ELF-1 (cell line): ENCODE results near the gene USP46.
A peak's percentile ranks its signal among the peaks of the same experiment; 100 is the strongest.

Source experiments
- DNase-seq: peaks from one replicate; pipeline ENCODE4 v3.0.0-alpha.2; 2016; ENCODE audit warnings: low read depth, low spot score

USP46 gene

GRCh38 chr4:52621567-52621966 is 37.5 kb downstream of the USP46 start:
- DNase-seq = no peak

GRCh38 chr4:52619591-52619931 is 39.5 kb downstream of the USP46 start:
- DNase-seq = no peak

DNA sequence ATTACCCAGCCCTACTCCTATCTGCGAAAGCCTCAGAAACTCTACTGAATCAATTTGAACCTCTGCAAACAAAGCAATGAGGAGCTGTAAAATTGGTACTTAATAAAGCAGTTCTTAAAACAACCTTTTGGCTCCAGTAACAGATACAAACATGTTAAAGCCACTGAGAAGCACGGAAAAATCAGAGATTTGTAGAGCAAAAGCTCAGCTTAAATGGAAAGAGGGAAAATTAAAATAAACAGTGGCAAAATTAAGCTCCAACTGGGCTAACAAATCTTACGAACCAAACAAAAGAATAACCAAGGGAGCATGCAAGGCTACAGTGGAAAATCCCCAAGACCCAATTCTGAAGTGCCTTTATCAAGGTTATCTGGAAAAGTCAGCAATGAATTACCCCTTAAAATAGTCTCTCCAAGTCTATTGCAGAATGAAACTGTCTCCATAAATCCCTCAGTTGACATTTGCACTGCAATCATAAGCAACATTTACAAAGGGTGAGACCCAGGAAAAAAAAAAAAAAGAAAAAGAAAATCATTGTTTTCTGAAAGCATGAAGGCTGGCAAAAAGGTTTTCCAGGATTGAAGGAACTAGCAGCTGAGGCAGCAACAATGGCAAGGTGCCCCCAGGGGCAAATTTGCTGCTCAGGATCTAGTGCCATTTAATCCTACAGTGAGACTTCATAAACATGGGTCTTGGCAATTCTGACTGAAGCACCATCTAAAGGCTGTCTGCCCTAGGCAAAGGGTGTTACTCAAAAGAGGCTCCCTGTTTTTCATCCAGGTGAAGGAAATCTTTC is 40.1 kb downstream of the USP46 start:
- DNase-seq = peak; percentile 65

- DNase-seq = no peak
These were observed 41.6 kb downstream of the USP46 start for GRCh38 chr4:52617336-52618020.

GRCh38 chr4:52614241-52614640 is 44.9 kb downstream of the USP46 start:
- no peak for DNase-seq

GRCh38 chr4:52612341-52612740 is 46.8 kb downstream of the USP46 start:
- DNase-seq = peak; percentile 38

GRCh38 chr4:52611030-52611555 is 48.0 kb downstream of the USP46 start:
- no peak for DNase-seq

- no peak for DNase-seq
These were observed 52.4 kb downstream of the USP46 start for GRCh38 chr4:52606726-52607125.

DNA sequence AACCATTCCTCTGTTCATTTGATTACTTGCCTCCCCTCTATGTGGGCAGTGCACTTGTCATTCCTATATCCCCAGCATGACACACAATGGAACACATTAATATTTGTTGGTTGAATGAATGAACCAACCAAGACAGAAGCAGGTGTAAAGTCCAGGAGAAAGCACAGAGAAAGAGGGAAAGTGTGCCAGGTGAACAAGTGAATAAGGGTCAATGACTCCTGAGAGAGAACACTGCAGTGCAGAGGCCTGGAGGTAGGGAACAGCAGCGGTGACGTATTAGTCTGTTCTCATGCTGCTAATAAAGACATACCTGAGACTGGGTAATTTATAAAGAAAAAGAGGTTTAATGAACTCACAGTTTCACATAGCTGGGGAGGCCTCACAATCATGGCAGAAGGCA is 53.1 kb downstream of the USP46 start:
- DNase-seq = no peak

- no peak for DNase-seq
These were observed 54.9 kb downstream of the USP46 start for GRCh38 chr4:52604215-52604614.

GRCh38 chr4:52600275-52600674 is 58.8 kb downstream of the USP46 start:
- no peak for DNase-seq

DNA sequence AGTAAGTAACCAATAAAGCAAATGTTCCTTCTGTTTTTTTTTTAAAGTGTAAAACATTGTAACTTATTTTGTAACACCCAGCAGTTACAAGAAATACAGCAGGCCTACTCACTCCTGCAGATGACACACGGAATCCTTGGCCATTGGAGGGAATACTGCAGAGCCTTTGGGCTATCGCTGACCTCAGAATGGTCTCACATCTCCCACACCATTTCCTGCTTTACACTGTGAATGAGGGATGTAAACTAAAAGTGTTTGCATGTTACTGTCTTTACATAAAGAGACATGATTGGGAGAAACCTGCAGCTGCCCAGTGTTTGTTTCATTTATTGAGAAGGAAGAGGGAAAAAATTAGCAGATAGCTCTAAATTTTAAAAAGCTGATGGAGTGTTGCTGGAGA is 64.1 kb downstream of the USP46 start:
- DNase-seq = no peak

DNA sequence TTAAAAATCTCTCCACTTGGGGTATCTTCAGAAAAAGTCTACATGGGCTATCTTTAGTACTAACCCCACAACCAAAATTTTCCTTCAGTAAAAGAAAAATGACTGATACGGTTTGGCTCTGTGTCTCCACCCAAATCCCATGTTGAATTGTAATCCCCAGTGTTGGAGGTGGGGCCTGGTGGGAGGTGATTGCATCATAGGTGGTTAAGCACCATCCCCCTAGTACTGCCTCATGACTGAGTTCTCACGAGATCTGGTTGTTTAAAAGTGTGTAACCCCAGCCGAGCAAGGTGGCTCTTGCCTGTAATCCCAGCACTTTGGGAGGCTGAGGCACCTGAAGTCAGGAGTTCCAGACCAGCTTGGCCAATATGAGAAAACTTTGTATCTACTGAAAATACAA is 66.8 kb downstream of the USP46 start:
- no peak for DNase-seq

DNA sequence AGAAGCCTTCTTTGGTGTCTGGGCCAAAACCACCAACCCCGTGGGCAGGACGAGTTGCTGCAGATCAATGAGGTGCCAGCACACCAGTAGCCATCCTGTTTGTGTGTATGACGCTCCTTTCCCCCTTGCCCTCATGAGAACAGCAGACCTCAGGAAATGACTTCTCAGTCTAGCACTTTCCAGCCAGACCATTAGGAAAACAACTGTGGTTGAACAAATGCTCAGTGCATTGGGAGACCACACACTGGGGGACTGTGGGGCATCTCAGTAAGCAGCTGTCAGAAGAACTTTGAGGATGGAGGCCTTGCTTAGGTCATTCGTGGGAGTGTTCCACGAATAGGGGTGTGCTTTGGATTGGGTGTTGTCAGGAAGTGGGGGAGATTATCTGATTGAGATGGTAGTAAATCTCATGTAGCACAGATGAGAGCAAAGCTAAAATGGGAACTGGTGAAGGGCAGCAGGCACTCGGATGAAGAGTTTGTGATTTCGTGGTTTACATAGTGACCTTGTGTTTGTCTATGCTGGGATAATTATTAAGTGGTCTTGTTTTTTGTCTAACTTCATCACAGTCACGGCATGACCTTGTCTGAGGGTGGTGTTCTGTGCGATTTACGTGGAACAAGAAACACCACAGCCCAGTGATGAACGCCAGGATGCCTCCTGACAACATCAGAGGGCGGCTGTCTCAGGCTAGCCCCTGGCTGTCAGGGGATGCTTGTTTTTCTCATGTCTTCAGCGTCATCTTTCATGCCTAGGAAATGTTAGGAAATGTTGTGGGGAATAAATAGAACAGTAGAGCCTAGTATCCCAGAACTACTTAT is 70.1 kb downstream of the USP46 start:
- DNase-seq = no peak

DNA sequence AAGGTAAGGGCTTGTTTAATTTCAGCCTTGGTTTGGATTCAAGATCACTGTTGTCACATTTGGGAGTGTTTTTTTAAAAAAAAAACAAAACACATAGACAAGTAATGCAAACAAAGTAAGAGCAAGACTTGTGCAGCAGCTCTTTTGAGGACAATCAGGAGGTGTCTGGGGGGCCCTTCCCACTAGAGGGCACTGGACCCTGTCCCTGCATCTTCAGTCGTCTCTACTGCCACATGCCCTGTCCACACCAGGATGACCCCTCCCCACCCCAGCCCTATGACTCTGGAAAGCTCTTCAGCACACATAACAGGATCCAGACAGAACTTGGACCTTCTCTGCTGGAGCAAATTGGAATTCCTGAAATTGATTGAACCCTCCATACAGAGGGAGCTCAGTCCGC is 71.0 kb downstream of the USP46 start:
- DNase-seq = peak; percentile 70

DNA sequence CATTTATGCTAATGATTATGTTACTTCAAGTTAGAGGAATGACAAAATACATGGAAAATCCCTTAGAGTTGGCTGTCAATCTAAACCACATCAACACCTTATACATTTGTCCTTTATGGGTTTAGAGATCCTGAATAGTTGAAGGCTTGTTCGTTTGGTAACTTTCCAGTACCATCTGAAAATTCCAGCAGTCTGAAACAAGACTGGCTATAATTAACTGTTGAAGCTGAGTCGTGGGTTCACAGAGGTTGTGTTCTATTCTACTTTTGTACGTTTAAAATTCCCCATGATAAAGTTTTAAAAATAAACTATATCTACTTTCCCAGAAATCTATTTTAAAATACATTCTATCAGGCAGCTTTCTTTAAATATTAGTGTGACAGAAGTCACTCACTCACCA is 73.0 kb downstream of the USP46 start:
- DNase-seq = no peak

GRCh38 chr4:52585379-52585778 is 73.7 kb downstream of the USP46 start:
- DNase-seq = no peak

DNA sequence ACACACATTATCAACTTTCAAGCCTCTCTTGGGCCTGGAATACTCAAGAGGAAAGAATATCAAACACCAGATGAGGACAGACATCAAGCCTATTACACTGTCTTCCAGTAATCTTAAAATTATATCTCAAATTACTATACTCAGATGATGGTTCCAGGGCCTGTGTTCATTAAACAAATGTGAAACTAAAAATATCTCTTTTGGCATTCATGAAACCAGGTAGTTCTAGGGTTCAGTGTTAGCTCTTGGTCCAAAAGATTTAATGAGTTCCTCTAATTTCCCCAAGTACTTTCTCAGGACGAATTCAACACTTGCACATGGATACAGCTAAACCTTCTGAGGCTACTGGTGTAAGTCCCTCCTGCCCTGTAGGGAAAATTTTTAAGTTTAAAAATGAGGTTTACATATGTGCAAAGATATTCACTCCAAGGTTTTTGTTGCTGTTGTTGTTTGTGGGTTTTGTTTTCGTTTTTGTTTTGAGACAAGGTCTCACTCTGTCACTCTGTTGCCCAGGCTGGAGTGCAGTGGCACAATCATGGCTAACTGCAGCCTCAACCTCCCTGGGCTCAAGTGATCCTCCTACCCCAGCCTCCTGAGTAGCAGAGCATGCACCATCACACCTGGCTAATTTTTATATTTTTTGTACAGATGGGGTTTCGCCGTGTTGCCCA is 79.4 kb downstream of the USP46 start:
- DNase-seq = no peak

DNA sequence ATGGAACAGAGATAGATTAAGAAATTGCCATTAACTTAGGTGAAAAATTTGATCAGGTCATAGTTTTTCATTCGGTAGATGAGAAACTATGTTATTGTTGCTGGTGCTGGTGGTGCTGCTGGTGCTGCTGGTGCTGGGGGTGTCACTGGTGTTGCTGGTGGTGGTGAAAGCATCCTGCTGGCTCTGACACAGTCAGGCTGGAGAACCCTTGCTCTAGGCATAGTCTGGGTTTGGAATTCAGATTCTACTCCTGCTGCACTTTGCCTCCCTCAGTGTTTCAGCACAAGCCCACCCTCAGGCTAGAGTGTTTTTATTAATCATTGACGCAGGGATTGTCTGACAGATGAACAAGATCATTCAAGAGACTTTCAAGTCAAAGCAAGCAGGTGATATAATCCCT is 80.2 kb downstream of the USP46 start:
- DNase-seq = no peak

- DNase-seq = no peak
These were observed 81.5 kb downstream of the USP46 start for GRCh38 chr4:52577624-52577962.

DNA sequence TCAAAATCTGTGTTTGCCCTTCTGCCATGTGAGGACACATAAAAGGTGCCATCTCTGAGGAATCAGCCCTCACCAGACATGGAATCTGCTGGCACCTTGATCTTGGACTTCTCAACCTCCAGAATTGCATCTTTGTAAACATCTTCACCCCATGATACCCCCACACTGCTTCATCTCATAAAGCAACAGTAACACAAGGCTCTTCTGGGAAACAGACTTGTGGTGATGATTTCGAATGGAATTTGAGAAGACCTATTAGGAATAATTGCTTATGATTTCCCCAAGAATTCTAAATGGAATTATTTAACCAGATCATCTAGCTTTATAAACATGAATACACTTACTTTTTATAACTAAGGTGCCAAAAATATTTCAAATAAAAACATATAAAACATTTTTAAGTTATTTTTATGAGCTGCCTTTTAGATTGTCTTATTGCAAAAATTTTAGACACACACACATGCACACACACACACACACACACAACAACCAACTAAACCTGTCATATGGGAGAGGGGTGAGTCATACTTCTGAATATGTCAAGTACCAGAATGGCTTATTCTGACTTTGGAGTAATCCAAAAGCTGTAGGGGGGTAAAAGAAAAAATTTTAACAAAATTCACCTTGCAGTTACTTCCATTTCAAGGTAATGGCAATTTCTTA is 82.0 kb downstream of the USP46 start:
- no peak for DNase-seq
